ENCODE results near the gene CASKIN1. TPM values are rescaled to one million over a fixed set of nuclear protein-coding genes. Genes with fewer than 3 reads are reported as not detected.
A peak's percentile ranks its signal among the peaks of the same experiment; 100 is the strongest.

The CASKIN1 gene
- total RNA-seq, 1 donor from 2014 or later, result 0.18 TPM

DNA sequence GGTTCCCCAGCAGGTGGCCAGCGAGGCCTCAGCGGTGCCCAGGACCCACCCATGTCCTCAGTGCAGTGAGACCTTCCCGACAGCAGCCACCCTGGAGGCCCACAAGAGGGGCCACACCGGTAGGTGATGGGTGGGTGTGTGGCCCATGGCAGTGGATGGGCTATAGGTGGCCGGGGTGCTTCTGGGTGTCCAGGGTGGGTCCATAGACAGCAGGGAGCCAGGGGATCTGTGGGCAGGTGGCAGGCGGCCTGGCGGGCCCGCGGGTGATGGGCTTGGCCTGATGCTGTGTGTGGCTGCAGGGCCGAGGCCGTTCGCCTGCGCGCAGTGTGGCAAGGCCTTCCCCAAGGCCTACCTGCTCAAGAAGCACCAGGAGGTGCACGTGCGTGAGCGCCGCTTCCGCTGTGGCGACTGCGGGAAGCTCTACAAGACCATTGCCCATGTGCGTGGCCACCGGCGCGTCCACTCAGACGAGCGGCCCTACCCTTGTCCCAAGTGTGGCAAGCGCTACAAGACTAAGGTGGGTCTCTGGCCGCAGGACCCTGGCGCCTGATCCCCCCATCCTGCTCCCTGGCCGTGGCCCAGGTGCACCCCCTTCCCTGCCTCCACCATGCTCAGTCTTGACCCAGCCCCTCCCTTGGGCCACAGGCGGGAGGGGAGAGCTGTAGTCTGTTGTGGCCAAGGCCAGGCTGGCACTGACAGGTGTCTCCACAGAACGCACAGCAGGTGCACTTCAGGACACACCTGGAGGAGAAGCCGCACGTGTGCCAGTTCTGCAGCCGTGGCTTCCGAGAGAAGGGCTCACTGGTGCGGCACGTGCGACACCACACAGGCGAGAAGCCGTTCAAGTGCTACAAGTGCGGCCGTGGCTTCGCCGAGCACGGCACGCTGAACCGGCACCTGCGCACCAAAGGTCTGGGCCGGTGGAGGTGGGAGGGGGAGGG lies 37.7 kb upstream of the CASKIN1 start:
- DNase-seq (ENCODE audit: extremely low read depth, low read depth, low spot score), result no peak

DNA sequence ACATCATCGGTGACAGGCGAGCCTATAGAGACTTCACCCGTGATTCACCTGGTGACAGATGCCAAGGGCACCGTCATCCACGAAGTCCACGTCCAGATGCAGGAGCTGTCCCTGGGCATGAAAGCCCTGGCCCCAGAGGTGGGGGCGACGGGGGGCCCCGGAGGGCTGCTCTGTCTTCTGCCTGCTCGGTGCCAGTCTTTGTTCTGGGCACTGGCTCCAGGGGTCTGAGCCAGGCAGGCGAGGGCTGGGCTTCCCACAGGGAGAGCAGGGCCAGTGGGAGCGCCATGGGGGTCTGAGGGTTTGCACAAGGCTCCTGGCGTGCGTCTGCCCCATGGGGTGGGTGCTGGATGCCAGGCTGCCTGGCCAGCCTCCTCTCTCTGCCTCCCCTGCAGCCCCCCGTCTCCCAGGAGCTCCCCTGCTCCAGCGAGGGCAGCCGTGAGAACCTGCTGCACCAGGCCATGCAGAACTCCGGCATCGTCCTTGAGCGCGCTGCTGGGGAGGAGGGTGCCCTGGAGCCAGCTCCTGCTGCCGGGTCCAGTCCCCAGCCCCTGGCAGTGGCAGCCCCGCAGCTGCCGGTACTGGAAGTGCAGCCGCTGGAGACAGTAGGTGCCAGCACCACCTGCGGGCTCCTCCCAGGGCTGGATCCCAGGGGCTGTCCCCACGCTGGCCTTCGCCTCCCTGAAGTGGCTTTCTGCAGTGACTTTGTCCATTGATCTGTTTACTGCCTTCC lies 36.8 kb upstream of the CASKIN1 start:
- DNase-seq (ENCODE audit: extremely low read depth, low read depth, low spot score), result no peak

DNA sequence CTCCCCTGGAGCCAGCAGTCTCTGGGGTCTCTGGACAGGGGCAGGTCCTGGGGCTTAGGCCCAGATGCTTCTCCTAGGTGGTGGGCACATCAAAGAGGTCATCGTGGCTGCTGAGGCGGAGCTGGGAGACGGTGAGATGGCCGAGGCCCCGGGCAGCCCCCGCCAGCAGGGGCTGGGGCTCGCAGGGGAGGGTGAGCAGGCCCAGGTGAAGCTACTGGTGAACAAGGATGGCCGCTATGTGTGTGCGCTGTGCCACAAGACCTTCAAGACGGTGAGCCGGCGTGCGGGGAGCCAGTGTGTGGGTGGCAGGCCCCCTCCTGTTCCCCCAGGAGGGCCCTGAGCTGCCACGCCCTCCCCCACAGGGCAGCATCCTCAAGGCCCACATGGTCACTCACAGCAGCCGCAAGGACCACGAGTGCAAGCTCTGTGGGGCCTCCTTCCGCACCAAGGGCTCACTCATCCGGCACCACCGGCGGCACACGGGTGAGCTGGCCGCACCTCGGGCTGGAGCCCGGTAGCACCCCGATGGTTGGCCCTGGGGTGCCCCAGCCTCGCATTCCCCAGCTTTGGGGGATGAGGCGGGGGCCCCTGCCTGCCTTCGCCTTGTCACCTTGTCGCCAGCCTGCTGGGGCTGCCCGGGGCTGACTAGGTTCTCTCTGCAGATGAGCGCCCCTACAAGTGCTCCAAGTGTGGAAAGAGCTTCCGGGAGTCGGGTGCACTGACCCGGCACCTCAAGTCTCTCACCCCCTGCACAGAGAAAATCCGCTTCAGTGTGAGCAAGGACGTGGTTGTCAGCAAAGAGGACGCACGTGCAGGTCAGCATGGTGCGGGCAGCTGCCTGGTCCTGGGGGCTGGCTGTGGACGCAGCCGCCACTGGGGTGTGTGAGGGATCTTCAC lies 35.9 kb upstream of the CASKIN1 start:
- DNase-seq (ENCODE audit: extremely low read depth, low read depth, low spot score), result no peak

DNA sequence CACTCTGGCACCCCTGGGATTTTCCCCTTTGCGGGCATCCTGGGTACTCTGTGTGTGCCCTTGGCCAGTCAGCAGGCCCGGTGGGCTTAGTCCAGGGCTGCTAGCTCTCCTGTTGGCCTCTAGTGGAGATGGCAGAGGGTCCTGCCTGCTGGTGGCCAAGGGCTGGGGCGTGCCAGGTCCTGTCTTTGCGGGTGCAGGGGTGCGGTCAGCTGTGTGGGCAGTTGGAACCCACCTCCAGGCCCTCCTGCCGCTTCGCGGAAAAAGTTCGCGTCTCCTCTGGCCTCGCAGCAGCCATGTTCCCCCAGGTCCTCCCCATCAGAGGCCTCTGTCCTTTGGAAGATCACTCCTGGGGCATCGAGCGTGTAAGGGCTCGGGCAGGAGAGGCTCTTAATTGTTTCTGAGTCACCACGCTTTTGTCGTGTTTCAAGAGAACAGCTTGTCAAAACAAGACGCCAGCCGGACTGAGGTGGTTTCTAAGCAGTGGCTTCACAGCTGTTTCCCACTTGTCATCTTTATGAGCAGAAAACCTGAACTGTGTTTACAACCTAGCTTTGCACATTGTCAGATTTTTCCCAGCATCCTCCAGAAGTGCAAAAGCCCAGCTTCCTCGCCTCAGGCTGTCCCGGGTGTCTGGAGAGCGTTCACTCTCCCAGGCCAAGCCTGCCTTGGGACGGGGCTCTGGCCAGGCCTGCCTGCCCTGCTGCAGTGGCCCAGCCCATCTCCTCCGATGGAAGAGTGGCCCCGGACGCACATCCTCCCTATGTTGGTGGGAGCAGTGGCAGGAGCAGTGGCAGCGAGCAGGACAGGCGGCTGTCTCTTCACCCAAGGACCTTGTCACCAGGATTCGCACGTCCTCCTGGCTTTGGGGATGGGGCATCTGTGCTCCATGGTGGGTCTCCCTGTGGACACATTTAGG lies 34.9 kb upstream of the CASKIN1 start:
- no peak for DNase-seq (ENCODE audit: extremely low read depth, low read depth, low spot score)

DNA sequence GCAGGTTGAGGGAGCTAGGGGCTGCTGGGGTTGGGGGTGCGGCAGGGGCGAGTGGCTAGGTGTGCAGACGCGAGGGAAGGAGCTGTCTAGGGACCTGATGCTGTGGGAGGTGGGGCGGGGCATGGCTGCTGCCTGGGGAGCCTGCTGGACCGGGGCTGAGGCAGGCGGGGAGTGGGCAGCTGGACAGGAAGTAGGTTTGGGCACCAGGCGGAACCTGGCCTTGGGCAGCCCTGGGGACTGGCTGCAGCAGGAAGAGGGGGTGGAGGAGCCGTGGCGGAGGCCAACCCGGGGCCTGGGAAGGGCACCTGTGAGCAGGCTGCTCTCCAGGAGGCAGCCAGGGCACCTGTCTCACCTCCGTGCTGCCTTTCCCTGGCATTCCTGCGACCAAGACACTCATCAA lies 34.0 kb upstream of the CASKIN1 start:
- no peak for DNase-seq (ENCODE audit: extremely low read depth, low read depth, low spot score)

DNA sequence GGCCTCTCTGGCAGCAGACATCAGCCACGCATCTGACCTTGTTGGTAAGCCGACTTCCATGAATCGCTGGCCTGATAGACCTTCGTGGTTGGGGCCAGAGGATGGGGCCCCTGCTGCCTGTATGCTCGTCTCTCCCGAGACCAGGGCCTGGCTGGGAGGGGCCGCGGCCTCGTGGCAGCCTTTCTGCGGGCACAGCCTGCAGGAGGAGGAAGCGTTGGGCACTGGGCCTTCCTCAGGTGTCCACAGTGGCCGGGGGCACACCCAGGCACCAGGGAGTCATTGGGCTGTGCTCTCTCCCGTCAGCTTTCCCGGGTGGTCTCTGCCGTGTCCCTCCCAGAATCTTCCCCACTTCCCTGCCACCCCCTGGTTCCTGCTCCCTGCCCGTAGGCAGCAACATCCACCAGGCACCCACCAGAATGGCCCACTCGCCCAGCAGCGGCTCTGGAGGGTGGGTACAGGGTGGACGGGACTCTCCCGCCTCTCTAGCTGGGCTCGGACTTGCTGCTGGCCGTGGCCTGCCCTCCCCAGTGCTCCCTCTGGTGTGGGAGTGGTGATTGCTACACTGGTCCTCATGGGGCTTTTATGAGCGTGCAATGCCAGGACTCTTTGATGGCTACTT lies 33.3 kb upstream of the CASKIN1 start:
- DNase-seq (ENCODE audit: extremely low read depth, low read depth, low spot score), result no peak

DNA sequence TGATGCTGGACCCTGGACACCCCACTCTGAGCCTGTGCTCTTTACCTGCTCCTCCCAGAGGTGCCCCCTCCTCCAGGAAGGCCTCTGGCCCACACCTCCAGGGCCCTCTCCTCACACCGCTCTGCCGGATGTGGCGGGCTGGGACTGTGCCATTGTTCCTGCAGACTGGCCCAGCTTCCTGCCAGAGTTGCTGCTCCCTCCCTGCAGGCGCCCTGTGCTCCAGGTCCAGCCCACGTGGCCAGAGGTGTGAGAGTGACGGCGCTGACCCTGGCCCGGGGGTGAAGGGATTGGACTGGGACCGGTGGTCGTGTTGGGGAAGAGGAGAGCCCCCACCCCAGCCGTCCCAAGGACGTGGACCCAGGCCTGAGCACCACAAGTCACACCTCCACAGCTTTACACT lies 32.7 kb upstream of the CASKIN1 start:
- no peak for DNase-seq (ENCODE audit: extremely low read depth, low read depth, low spot score)

DNA sequence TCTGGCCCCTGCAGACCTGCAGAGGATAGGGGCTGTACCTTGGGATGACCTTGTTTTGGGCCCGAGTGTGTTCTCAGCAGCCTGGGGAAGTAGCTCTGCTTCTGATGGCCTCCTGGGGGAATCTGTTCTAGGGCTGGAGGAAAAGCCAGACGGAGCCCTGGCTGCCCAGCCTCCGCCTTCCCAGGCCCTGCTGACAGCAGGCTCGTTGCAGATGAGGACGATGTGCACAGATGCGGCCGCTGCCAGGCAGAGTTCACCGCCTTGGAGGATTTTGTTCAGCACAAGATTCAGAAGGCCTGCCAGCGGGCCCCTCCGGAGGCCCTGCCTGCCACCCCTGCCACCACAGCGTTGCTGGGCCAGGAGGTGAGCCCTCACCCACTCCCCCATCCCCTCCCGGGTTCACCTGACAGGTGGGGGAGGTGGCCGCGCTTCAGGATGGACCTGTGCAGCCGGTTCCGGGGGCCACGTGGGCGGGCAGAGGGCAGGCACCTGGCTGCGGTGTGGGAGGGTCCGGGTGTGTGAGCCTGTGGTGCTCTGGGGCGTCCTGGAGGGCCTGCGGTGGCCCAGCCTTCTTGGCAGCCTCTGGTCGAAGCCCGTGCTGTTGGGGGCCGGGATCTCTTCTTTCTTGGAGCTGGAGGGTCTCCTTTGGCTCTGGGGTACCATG lies 31.9 kb upstream of the CASKIN1 start:
- DNase-seq (ENCODE audit: extremely low read depth, low read depth, low spot score), result no peak

DNA sequence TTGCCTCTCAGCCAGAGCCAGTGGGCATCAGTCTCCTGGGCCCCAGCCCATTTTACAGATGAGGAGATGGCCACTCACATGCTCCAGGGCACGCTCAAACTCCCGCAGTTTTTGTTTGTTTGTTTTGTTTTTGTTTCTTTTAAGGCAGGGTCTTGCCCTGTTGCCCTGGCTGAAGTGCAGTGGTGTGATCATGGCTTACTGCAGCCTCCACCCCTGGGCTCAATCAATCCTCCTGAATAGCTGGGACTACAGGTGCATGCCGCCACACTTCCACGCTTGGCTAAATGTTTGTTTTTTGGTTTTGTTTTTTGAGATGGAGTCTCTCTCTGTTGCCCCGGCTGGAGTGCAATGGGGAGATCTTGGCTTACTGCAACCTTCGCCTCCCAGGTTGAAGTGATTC lies 30.5 kb upstream of the CASKIN1 start:
- no peak for DNase-seq (ENCODE audit: extremely low read depth, low read depth, low spot score)

DNA sequence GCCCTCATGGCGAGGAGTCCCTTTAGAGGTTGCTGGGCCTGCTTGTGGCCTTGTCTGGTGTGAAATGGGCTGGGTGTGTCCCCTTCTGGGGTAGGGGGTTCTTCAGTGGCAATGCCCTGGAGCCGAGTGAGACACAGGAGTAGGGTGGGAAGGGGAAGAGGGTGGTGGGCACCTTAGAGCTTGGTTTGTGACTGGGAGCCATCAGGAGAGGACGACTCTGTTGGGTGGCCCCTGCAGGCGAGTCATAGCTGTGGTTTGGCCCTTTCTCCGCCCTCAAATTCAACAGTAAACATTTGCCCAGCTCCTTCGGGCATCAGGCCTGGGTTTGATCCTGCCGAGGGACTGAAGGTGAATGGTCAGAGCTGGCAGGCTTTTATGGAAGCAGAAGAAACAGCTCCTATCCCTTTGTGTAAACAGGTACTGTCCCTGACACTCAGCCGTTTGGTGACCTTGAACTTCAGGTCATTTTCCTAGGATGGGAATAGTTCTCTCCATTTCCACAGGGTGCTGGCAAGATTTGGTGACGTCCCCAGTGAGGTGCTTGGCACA lies 29.9 kb upstream of the CASKIN1 start:
- no peak for DNase-seq (ENCODE audit: extremely low read depth, low read depth, low spot score)

DNA sequence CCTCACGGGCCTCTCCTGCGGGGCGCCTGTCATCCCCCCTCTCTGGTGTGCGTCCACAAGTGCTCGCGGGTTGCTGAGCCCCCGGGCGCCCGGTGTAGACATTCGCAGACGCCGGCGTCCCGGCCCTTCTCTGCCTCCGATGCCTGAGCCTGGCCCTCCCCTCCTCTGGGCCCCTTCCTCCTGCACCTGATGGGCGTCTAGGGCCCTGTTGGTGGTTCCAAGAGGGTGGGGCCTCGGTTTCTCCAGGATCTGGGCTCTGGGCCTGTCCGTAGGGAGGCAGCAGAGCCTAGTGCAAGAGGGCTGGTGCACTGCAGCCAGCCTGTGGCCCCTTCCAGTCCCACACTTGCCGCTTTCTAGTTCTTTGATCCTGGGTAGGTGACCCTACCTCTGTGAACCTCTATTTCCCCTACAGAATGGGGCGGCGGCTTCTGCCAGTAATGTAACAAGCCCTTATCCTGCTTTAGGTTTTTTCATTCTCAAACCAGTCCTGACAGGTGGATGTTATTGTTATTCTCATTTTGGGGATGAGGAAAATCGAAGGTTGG lies 27.6 kb upstream of the CASKIN1 start:
- DNase-seq (ENCODE audit: extremely low read depth, low read depth, low spot score), result no peak

DNA sequence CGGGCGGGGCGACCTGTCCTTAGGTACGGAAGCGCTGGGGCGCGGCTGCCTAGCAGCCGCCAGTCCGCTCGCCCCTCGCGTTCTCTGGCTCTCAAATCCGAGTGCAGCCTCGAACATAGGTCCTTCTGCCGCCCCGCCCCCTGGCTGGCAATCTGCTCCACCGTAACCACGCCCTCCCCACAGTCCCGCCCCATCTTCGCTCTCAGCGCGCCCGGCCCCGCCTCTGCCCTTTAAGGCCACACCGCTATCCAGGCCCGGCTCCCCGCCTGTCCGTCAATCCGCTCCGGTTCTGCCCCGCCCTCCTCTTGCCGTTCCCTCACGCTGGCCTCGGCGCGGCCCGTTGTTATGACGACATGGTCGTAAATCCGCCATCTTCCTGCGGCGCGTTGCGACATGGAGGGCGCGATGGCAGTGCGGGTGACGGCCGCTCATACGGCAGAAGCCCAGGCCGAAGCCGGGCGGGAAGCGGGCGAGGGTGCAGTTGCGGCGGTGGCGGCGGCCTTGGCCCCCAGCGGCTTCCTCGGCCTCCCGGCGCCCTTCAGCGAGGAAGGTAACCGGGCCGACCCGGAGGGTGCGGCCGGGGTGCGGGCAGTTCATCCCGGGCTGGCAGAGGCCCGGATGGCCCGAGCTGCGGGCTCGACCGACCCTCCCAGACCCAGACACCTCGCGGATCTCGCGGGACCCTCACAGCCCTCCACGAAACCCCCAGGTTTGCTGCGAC lies 27.0 kb upstream of the CASKIN1 start, which contains the start of gene E4F1:
TSS of gene E4F1 (plus strand) at position 371 of the 721 bp plus-strand sequence. CDS start at position 394, 23 bp downstream.
- peak; percentile 84 for DNase-seq (ENCODE audit: extremely low read depth, low read depth, low spot score)

DNA sequence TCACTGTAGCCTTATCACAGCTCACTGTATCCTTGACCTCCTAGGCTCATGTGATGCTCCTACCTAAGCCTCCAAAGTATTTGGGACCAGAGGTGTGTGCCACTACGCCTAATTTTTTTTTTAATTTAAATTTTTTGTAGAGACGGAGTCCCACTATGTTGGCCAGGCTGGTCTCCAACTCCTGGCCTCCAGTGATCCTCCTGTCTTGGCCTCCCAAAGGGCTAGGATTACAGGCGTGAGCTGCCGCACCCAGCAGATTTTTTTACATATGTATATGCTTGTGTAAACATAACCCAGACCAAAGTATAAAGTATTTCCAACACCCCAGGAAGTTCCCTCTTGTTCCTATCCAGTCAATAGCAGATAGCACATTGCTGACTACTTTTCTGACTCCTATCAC lies 19.9 kb upstream of the CASKIN1 start:
- no peak for DNase-seq (ENCODE audit: extremely low read depth, low read depth, low spot score)

DNA sequence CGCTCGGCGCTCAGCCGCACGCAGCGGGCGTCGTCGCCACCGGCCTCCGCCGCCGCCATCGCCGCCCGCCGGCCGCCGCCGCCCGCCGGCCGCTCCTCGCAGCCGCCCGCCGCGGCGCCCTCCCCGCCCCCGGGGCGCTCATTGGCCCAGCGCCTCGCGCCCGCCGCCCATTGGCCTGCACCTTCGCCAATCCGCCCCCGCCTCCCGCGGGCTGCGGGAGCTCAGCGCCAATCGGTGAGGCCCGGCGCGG lies 18.2 kb upstream of the CASKIN1 start, which contains the start of gene PGP:
TSS of gene PGP (minus strand) at position 122 of the 250 bp plus-strand sequence. CDS start at position 59, 63 bp downstream.
- no peak for DNase-seq (ENCODE audit: extremely low read depth, low read depth, low spot score)

DNA sequence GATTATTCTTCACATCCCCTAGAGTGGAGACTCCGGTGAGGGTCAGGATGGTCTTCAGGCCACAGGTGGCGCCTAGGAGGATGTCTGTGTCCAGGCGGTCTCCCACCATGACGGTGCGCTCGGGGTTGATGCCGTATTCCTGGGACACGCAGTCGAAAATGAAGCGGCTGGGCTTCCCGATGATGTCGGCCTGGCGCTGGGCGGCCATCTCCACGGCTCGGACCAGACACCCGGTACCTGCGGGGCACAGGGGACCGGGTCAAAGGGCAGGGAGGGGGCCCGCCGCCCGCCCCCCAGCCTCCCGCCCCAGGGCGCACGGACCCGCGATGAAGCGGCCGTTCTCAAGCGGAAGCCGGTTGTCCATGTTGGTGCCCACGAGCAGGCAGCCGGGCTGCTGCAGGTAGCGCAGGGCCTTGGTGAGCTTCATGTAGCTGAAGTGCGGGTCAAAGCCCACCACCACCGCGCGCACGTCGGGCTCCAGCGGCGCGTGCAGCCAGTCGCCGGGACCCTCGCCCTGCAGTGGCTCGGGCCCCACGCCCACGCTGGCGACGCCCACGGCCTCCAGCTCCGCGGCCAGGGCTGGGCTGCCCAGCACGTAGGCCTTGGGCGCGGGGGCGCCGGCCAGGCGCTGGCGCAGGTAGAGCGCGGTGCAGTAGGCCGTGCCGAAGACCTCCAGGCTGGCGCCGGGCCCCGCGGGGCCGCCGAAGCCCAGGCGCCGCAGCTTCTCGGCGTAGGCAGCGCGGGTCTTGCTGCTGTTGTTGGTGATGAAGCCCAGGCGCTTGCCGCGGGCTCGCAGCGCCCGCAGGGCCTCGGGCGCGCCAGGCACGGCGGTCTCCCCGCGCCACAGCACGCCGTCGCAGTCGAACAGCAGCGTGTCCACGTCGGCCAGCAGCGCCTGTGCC lies 17.7 kb upstream of the CASKIN1 start:
- DNase-seq (ENCODE audit: extremely low read depth, low read depth, low spot score), result no peak
